HL-60 (cell line): ENCODE results near the gene ACOXL.

Experiments used
- POLR2AphosphoS5 ChIP-seq: IDR thresholded peaks from 2 replicates; pipeline ENCODE4 v1.6.1; 2012; ENCODE audit warnings: low read depth
- TF ChIP-seq, protein P1 (sequence below): IDR thresholded peaks from one replicate; pipeline ENCODE4 v1.5.1; 2011; ENCODE audit warnings: low read length, control low read depth, inconsistent platforms; ENCODE audit not compliant: insufficient read depth

DNA sequence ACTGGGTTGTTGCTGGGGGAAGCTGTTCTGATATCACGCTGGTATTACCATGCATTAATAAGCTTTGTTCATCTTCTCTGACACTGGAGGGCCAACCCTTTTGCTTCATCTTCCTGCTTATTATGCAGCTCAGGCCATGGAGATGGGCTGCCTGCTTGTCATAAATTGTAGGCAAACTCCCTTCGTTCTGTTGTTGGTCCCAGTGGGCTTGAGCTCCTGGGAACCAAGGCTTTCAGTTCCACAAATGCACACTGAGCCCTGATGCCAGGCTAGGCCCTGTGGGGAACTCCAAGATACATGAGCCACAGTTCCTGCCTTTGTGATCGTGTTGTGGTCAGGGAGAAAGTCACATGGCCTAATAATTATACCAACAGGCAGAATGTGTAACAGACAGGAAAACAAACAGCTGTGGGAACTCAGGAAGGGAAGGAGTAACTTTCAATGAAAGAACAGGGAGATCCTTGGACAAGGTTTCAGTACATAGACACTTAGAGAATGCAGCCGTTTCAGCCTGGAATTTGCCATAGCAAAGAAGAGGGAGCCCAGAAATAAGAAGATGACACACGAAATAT, 339.3 kb downstream of the ACOXL start:
- TF ChIP-seq, protein P1, sequence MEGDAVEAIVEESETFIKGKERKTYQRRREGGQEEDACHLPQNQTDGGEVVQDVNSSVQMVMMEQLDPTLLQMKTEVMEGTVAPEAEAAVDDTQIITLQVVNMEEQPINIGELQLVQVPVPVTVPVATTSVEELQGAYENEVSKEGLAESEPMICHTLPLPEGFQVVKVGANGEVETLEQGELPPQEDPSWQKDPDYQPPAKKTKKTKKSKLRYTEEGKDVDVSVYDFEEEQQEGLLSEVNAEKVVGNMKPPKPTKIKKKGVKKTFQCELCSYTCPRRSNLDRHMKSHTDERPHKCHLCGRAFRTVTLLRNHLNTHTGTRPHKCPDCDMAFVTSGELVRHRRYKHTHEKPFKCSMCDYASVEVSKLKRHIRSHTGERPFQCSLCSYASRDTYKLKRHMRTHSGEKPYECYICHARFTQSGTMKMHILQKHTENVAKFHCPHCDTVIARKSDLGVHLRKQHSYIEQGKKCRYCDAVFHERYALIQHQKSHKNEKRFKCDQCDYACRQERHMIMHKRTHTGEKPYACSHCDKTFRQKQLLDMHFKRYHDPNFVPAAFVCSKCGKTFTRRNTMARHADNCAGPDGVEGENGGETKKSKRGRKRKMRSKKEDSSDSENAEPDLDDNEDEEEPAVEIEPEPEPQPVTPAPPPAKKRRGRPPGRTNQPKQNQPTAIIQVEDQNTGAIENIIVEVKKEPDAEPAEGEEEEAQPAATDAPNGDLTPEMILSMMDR = no peak
- no peak for TF ChIP-seq POLR2AphosphoS5
